Endodermal cell (in vitro differentiated cells): ENCODE measurements around the gene SH3BP5. TPM values are rescaled to one million over a fixed set of nuclear protein-coding genes. Genes with fewer than 3 reads are reported as not detected.

Experiments used
- DNase-seq: peaks from one replicate; pipeline ENCODE4 v3.0.0-alpha.2; 2017
- H3K27ac ChIP-seq: 2 replicates; pipeline ENCODE4 v1.5.1; 2013; ENCODE audit warnings: mild to moderate bottlenecking, low read depth, low read length, moderate library complexity
- H3K27me3 ChIP-seq: 2 replicates; pipeline ENCODE4 v1.6.1; 2013; ENCODE audit warnings: mild to moderate bottlenecking, low read length, moderate library complexity; ENCODE audit not compliant: insufficient read depth, control insufficient read depth, poor library complexity, severe bottlenecking
- H3K36me3 ChIP-seq: 2 replicates; pipeline ENCODE4 v1.7.0; 2013; ENCODE audit warnings: mild to moderate bottlenecking, low read length, moderate library complexity; ENCODE audit not compliant: control insufficient read depth, insufficient read depth
- H3K4me1 ChIP-seq: one replicate; pipeline ENCODE4 v1.7.0; 2013; ENCODE audit warnings: low read length; ENCODE audit not compliant: control insufficient read depth, insufficient read depth
- H3K4me3 ChIP-seq: 2 replicates; pipeline ENCODE4 v1.5.1; 2013; ENCODE audit warnings: mild to moderate bottlenecking, low read length, moderate library complexity
- H3K9ac ChIP-seq: 2 replicates; pipeline ENCODE4 v1.6.1; 2013; ENCODE audit warnings: mild to moderate bottlenecking, low read length, moderate library complexity; ENCODE audit not compliant: poor library complexity, severe bottlenecking; ENCODE audit errors: extremely low read depth
- H3K9me3 ChIP-seq: 2 replicates; pipeline ENCODE4 v1.6.1; 2013; ENCODE audit warnings: mild to moderate bottlenecking, low read length, moderate library complexity; ENCODE audit not compliant: control insufficient read depth
- H3K27ac Mint-ChIP-seq: 2 replicates; pipeline ENCODE4 v1.8.0; 2020; ENCODE audit warnings: mixed read lengths
- H3K27me3 Mint-ChIP-seq: 2 replicates; pipeline ENCODE4 v1.8.0; 2021; ENCODE audit warnings: mild to moderate bottlenecking, mixed read lengths; ENCODE audit not compliant: insufficient read depth
- H3K36me3 Mint-ChIP-seq: 2 replicates; pipeline ENCODE4 v1.8.0; 2020; ENCODE audit warnings: low read depth, mixed read lengths
- H3K4me1 Mint-ChIP-seq: 2 replicates; pipeline ENCODE4 v1.8.0; 2020; ENCODE audit warnings: mixed read lengths
- H3K4me3 Mint-ChIP-seq: 2 replicates; pipeline ENCODE4 v1.8.0; 2020; ENCODE audit warnings: mild to moderate bottlenecking, moderate library complexity, mixed read lengths
- H3K9me3 Mint-ChIP-seq: 2 replicates; pipeline ENCODE4 v1.8.0; 2020; ENCODE audit warnings: mild to moderate bottlenecking, mixed read lengths
- CTCF ChIP-seq: fragments of 200-600 bp; sonication (generic); conservative IDR thresholded peaks from 2 replicates; pipeline ENCODE4 v1.5.0; 2021; ENCODE audit warnings: antibody characterized with exemption, mild to moderate bottlenecking
- WGBS, 2 experiments: methylation state at CpG; one replicate each; pipeline versions ENCODE4 v1.1.5 to v1.1.7; 2013; ENCODE audit warnings: missing lambda C conversion rate in 2 of 2, mixed read lengths in 1 of 2; ENCODE audit not compliant: insufficient coverage in 1 of 2, insufficient read length in 1 of 2; 5-methylcytosine and 5-hydroxymethylcytosine counted together
- total RNA-seq, 2 donors: library from RNA; stranded (reverse); fragmentation: NEBNext Ultra II Directional in 1 of 2; extraction: Animal tissue kit (Norgen Biotek cat#: 25700) in 1 of 2; gene quantifications; 2 replicates in 1 of 2; 3 replicates in 1 of 2; pipeline ENCODE4 v1.2.1, GENCODE V29; 2021

Gene SH3BP5
- total RNA-seq, 2 donors from 2014 or later, result 25.8 to 30.3 TPM

GRCh38 chr3:15263120-15263519 is 69.3 kb downstream of the SH3BP5 start:
- no peak overlapping the region for H3K4me3 Mint-ChIP-seq

GRCh38 chr3:15262021-15262420 is 70.4 kb downstream of the SH3BP5 start:
- Histone ChIP-seq H3K9ac (no peak overlapping the region), H3K36me3 (peaks cover 53% of the 10 kb centered on the region), H3K9me3 (no peaks in the 10 kb centered on the region), H3K4me1 (no peaks in the 10 kb centered on the region), H3K4me3 (no peak overlapping the region), H3K27ac (no peak overlapping the region), H3K27me3 (no peaks in the 10 kb centered on the region)
- H3K36me3 Mint-ChIP-seq, result peaks cover 51% of the 10 kb centered on the region
- no peak overlapping the region for H3K27ac Mint-ChIP-seq
- H3K4me1 Mint-ChIP-seq, result no peaks in the 10 kb centered on the region
- no peak overlapping the region for H3K4me3 Mint-ChIP-seq
- H3K27me3 Mint-ChIP-seq, result no peaks in the 10 kb centered on the region
- no peak for DNase-seq
- no peak for TF ChIP-seq CTCF
- WGBS, 2 experiments, result 93 to 96% methylated on average over 6 to 9 of the region's 9 CpGs
- no peaks in the 10 kb centered on the region for H3K9me3 Mint-ChIP-seq

More at GRCh38 chr3:15263120-15263519, 69.3 kb downstream of the SH3BP5 start:
- TF ChIP-seq CTCF, result no peak
- WGBS, 2 experiments, result 92 to 100% methylated on average over 3 to 4 of the region's 4 CpGs
- Mint-ChIP-seq H3K36me3 (peaks cover 41% of the 10 kb centered on the region), H3K4me1 (peaks cover 3% of the 10 kb centered on the region), H3K9me3 (no peaks in the 10 kb centered on the region), H3K27ac (no peak overlapping the region), H3K27me3 (no peaks in the 10 kb centered on the region)
- Histone ChIP-seq H3K4me1 (no peaks in the 10 kb centered on the region), H3K27me3 (no peaks in the 10 kb centered on the region), H3K9me3 (no peaks in the 10 kb centered on the region), H3K9ac (no peak overlapping the region), H3K4me3 (no peak overlapping the region), H3K36me3 (peaks cover 51% of the 10 kb centered on the region), H3K27ac (no peak overlapping the region)
- DNase-seq, result no peak

GRCh38 chr3:15261274-15261673 is 71.1 kb downstream of the SH3BP5 start:
- H3K36me3 Mint-ChIP-seq, result peaks cover 55% of the 10 kb centered on the region

More at GRCh38 chr3:15261274-15261673, 71.1 kb downstream of the SH3BP5 start:
- Histone ChIP-seq H3K4me3 (no peak overlapping the region), H3K4me1 (no peaks in the 10 kb centered on the region), H3K9me3 (no peaks in the 10 kb centered on the region), H3K9ac (no peak overlapping the region), H3K27me3 (no peaks in the 10 kb centered on the region), H3K27ac (no peak overlapping the region), H3K36me3 (peaks cover 55% of the 10 kb centered on the region)
- no peaks in the 10 kb centered on the region for H3K9me3 Mint-ChIP-seq
- H3K27me3 Mint-ChIP-seq, result no peaks in the 10 kb centered on the region
- TF ChIP-seq CTCF, result no peak
- H3K4me3 Mint-ChIP-seq, result no peak overlapping the region
- DNase-seq, result no peak
- H3K4me1 Mint-ChIP-seq, result no peaks in the 10 kb centered on the region
- no peak overlapping the region for H3K27ac Mint-ChIP-seq
